ENCODE results near the gene FGF14.

GRCh38 chr13:102089177-102089576, 312.7 kb downstream of the FGF14 start:
- TF ChIP-seq POLR2A (IDR thresholded peaks at IDR 0.05) (no peak), CTCF (IDR thresholded peaks at IDR 0.05) (no peak), EP300 (IDR thresholded peaks at IDR 0.05) (no peak)
